Measurements from ENCODE around the gene AGBL1. TPM values are rescaled to one million over a fixed set of nuclear protein-coding genes. Genes with fewer than 3 reads are reported as not detected.

The AGBL1 gene
- total and polyA plus RNA-seq, 4 donors: not detected

DNA sequence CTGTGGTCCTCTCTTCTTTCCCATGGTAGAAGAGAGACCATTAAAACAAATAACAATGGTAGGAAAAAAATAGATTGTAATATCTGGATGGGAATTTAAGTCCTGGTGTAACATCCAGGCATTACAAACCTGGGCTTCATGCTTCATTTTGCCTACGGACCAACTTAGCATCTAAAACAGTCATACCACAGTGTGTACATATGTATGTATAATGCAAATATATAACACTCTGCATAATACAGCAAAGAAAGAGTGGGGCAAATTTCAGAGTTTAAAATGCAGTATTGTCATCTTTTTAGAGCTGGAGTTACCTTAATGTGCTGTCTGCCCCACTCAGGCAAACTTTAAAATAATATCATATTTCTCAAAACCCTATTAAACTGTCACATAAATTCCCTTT lies 298.2 kb downstream of the AGBL1 start:
- Histone ChIP-seq H3K27ac (ENCODE audit: low read depth in 1 of 2, low read length in 2 of 2) (no peak overlapping the region), H3K36me3 (ENCODE audit: control insufficient read depth in 4 of 4, insufficient read depth in 3 of 4, low read depth in 1 of 4, low read length in 3 of 4) (no peaks in the 10 kb centered on the region), H3K4me3 (ENCODE audit: low read depth in 1 of 3, low read length in 3 of 3) (no peak overlapping the region), H3K27me3 (ENCODE audit: control insufficient read depth in 4 of 4, insufficient read depth in 4 of 4, low read length in 3 of 4) (no peaks in the 10 kb centered on the region), H3K9ac (ENCODE audit: low read depth in 1 of 2, low read length in 2 of 2) (no peak overlapping the region), H3K9me3 (ENCODE audit: control insufficient read depth in 4 of 4, low read length in 3 of 4) (peaks cover 0 to 4% (median 1%) of the 10 kb centered on the region in 4 donors), H3K4me1 (ENCODE audit: control insufficient read depth in 4 of 4, insufficient read depth in 4 of 4, low read length in 3 of 4) (no peaks in the 10 kb centered on the region)
- DNase-seq (ENCODE audit: low spot score): no peak
- 78% methylated on average over 1 of the region's 1 CpG for WGBS
- TF ChIP-seq YY1 (IDR thresholded peaks at IDR 0.05): no peak
- TF ChIP-seq JUND (IDR thresholded peaks at IDR 0.05): no peak
- TF ChIP-seq EGR1 (IDR thresholded peaks at IDR 0.05; ENCODE audit: low read depth in 2 of 2): no peak
- no peak for TF ChIP-seq HNF4G (IDR thresholded peaks at IDR 0.05)
- TF ChIP-seq RAD21 (IDR thresholded peaks at IDR 0.05): no peak
- TF ChIP-seq TAF1 (conservative IDR thresholded peaks at IDR 0.05): no peak
- no peak for TF ChIP-seq SP1 (IDR thresholded peaks at IDR 0.05)
- TF ChIP-seq, protein P1, sequence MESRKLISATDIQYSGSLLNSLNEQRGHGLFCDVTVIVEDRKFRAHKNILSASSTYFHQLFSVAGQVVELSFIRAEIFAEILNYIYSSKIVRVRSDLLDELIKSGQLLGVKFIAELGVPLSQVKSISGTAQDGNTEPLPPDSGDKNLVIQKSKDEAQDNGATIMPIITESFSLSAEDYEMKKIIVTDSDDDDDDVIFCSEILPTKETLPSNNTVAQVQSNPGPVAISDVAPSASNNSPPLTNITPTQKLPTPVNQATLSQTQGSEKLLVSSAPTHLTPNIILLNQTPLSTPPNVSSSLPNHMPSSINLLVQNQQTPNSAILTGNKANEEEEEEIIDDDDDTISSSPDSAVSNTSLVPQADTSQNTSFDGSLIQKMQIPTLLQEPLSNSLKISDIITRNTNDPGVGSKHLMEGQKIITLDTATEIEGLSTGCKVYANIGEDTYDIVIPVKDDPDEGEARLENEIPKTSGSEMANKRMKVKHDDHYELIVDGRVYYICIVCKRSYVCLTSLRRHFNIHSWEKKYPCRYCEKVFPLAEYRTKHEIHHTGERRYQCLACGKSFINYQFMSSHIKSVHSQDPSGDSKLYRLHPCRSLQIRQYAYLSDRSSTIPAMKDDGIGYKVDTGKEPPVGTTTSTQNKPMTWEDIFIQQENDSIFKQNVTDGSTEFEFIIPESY (IDR thresholded peaks at IDR 0.05): no peak
- TF ChIP-seq, protein P2, sequence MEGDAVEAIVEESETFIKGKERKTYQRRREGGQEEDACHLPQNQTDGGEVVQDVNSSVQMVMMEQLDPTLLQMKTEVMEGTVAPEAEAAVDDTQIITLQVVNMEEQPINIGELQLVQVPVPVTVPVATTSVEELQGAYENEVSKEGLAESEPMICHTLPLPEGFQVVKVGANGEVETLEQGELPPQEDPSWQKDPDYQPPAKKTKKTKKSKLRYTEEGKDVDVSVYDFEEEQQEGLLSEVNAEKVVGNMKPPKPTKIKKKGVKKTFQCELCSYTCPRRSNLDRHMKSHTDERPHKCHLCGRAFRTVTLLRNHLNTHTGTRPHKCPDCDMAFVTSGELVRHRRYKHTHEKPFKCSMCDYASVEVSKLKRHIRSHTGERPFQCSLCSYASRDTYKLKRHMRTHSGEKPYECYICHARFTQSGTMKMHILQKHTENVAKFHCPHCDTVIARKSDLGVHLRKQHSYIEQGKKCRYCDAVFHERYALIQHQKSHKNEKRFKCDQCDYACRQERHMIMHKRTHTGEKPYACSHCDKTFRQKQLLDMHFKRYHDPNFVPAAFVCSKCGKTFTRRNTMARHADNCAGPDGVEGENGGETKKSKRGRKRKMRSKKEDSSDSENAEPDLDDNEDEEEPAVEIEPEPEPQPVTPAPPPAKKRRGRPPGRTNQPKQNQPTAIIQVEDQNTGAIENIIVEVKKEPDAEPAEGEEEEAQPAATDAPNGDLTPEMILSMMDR (IDR thresholded peaks at IDR 0.05; ENCODE audit: low read depth, low read length, missing input control): no peak
- TF ChIP-seq, protein P3, sequence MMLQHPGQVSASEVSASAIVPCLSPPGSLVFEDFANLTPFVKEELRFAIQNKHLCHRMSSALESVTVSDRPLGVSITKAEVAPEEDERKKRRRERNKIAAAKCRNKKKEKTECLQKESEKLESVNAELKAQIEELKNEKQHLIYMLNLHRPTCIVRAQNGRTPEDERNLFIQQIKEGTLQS (IDR thresholded peaks at IDR 0.05): no peak
- no peak for TF ChIP-seq FOXA1 (IDR thresholded peaks at IDR 0.05)
- TF ChIP-seq, protein P4, sequence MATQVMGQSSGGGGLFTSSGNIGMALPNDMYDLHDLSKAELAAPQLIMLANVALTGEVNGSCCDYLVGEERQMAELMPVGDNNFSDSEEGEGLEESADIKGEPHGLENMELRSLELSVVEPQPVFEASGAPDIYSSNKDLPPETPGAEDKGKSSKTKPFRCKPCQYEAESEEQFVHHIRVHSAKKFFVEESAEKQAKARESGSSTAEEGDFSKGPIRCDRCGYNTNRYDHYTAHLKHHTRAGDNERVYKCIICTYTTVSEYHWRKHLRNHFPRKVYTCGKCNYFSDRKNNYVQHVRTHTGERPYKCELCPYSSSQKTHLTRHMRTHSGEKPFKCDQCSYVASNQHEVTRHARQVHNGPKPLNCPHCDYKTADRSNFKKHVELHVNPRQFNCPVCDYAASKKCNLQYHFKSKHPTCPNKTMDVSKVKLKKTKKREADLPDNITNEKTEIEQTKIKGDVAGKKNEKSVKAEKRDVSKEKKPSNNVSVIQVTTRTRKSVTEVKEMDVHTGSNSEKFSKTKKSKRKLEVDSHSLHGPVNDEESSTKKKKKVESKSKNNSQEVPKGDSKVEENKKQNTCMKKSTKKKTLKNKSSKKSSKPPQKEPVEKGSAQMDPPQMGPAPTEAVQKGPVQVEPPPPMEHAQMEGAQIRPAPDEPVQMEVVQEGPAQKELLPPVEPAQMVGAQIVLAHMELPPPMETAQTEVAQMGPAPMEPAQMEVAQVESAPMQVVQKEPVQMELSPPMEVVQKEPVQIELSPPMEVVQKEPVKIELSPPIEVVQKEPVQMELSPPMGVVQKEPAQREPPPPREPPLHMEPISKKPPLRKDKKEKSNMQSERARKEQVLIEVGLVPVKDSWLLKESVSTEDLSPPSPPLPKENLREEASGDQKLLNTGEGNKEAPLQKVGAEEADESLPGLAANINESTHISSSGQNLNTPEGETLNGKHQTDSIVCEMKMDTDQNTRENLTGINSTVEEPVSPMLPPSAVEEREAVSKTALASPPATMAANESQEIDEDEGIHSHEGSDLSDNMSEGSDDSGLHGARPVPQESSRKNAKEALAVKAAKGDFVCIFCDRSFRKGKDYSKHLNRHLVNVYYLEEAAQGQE (IDR thresholded peaks at IDR 0.05): no peak
- TF ChIP-seq GABPA (IDR thresholded peaks at IDR 0.05 in 1 of 2, conservative IDR thresholded peaks at IDR 0.05 in 1 of 2): no peak
- no peak for TF ChIP-seq RXRA (IDR thresholded peaks at IDR 0.05)
- TF ChIP-seq NR2F2 (IDR thresholded peaks at IDR 0.05): no peak
- no peak for TF ChIP-seq HNF4A (conservative IDR thresholded peaks at IDR 0.05)
- TF ChIP-seq, protein P5, sequence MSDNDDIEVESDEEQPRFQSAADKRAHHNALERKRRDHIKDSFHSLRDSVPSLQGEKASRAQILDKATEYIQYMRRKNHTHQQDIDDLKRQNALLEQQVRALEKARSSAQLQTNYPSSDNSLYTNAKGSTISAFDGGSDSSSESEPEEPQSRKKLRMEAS (IDR thresholded peaks at IDR 0.05): no peak
- TF ChIP-seq FOXA2 (IDR thresholded peaks at IDR 0.05): no peak
